A673 (cell line): Measurements from ENCODE around the gene LEP. TPM values are rescaled to one million over a fixed set of nuclear protein-coding genes. Genes with fewer than 3 reads are reported as not detected.

ENCODE experiments used
- BruUV-seq: library from RNA; stranded (reverse); fragments of 400-500 nt; replicated peaks from 2 replicates; lab custom pipeline; 2021; lab: Mats Ljungman, UMichigan
- CTCF ChIA-PET: fragments of 300-600 bp; sonication (Branson Sonifier 250); formaldehyde crosslinking; loops from one replicate; lab custom pipeline; 2022; ENCODE audit warnings: antibody characterized with exemption; lab: Charles Lee
- POLR2A ChIA-PET: fragments of 300-600 bp; sonication (Branson Sonifier 250); formaldehyde crosslinking; loops from one replicate; lab custom pipeline; 2022; ENCODE audit warnings: antibody characterized with exemption; ENCODE audit not compliant: low non-redundant PET; lab: Charles Lee
- DNase-seq: peaks from one replicate; pipeline ENCODE4 v3.0.0-alpha.2; 2015; ENCODE audit warnings: low spot score
- H3K27ac ChIP-seq: fragments of 200-600 bp; sonication (generic); 2 replicates; pipeline ENCODE4 v1.5.1; 2016; ENCODE audit warnings: mixed run types, low read depth, mild to moderate bottlenecking, mixed read lengths, antibody characterized with exemption, low read length; ENCODE audit not compliant: poor library complexity, severe bottlenecking
- H3K27me3 ChIP-seq: fragments of 200-600 bp; sonication (generic); replicated peaks from 2 replicates; pipeline ENCODE4 v1.6.1; 2017; ENCODE audit warnings: mixed run types, low read depth, mild to moderate bottlenecking, mixed read lengths, antibody characterized with exemption, low read length; ENCODE audit not compliant: insufficient read depth, poor library complexity
- H3K36me3 ChIP-seq: fragments of 200-600 bp; sonication (generic); 2 replicates; pipeline ENCODE4 v1.6.1; 2016; ENCODE audit warnings: mixed run types, mild to moderate bottlenecking, mixed read lengths, antibody characterized with exemption, low read length; ENCODE audit not compliant: insufficient read depth, poor library complexity, severe bottlenecking
- H3K4me1 ChIP-seq: fragments of 200-600 bp; sonication (generic); 2 replicates; pipeline ENCODE4 v1.6.1; 2017; ENCODE audit warnings: mixed run types, mild to moderate bottlenecking, mixed read lengths, antibody characterized with exemption, low read length; ENCODE audit not compliant: insufficient read depth, poor library complexity, severe bottlenecking
- H3K4me3 ChIP-seq: fragments of 200-600 bp; sonication (generic); 2 replicates; pipeline ENCODE4 v1.5.1; 2016; ENCODE audit warnings: low read depth, mixed run types, mild to moderate bottlenecking, mixed read lengths, low read length; ENCODE audit not compliant: poor library complexity, severe bottlenecking
- H3K9me3 ChIP-seq: fragments of 200-600 bp; sonication (generic); 2 replicates; pipeline ENCODE4 v1.6.1; 2016; ENCODE audit warnings: mixed run types, low read depth, mild to moderate bottlenecking, mixed read lengths, antibody characterized with exemption, low read length; ENCODE audit not compliant: poor library complexity, severe bottlenecking
- CTCF ChIP-seq: fragments of 300-800, 200-600 bp; sonication (generic); conservative IDR thresholded peaks from 2 replicates; pipeline ENCODE4 v1.5.1; 2017; ENCODE audit warnings: low read depth, mild to moderate bottlenecking, antibody characterized with exemption, low read length, moderate library complexity, mixed read lengths
- EZH2 ChIP-seq: fragments of 200-600 bp; sonication (generic); IDR thresholded peaks from 2 replicates; pipeline ENCODE4 v1.6.1; 2017; ENCODE audit warnings: borderline replicate concordance, low read depth, mild to moderate bottlenecking, mixed read lengths, antibody characterized with exemption, low read length; ENCODE audit not compliant: poor library complexity, severe bottlenecking
- intact Hi-C: fragments of 100-400 bp; cut with micrococcal nuclease; formaldehyde crosslinking; loops from one replicate; pipeline ENCODE4 v1.10.0; 2022; ENCODE audit not compliant: unreplicated experiment
- total RNA-seq: library from RNA; stranded (reverse); gene quantifications from 2 replicates; pipeline ENCODE4 v1.2.3, GENCODE V29; 2021

Gene LEP
- total RNA-seq, 1 experiment from 2014 or later = not detected

GRCh38 chr7:128217967-128218652, 23.0 kb upstream of the LEP start:
- Histone ChIP-seq H3K4me1 (no peaks in the 10 kb centered on the region), H3K36me3 (no peaks in the 10 kb centered on the region), H3K9me3 (no peaks in the 10 kb centered on the region), H3K4me3 (no peak overlapping the region), H3K27ac (no peak overlapping the region), H3K27me3 (peaks cover 14% of the 10 kb centered on the region)
- CTCF ChIA-PET = no interaction called here
- POLR2A ChIA-PET = no interaction called here
- BruUV-seq = no TSS peak
- intact Hi-C loops = no loop called here
- DNase-seq = peak; percentile 30
- TF ChIP-seq CTCF (peak; percentile 49), EZH2 (no peak)

DNA sequence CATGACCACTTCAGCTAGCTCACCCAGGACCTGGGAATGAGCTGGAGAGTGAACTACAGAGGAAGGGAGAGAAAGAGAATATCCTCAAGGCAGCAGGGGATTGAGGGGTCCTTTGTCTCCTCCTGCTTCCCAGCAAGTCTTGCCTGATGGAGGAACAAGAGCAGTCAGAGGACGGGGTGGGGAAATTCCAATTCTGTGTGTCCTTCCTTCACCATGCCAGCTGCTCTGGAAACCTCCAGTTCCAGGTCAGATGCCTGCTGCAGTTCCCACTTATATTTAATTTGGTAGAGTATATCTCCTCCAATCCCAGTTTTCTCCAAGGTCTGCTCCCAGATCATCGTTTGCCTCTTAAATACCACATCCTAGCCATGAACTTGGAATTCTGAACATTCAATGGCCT, 21.4 kb upstream of the LEP start:
- intact Hi-C loops = no loop called here
- H3K9me3 ChIP-seq = no peaks in the 10 kb centered on the region
- no peaks in the 10 kb centered on the region for H3K4me1 ChIP-seq
- H3K4me3 ChIP-seq = no peak overlapping the region
- ChIA-PET CTCF (no interaction called here), POLR2A (no interaction called here)
- H3K27ac ChIP-seq = no peak overlapping the region
- no peaks in the 10 kb centered on the region for H3K36me3 ChIP-seq
- no TSS peak for BruUV-seq
- peaks cover 14% of the 10 kb centered on the region for H3K27me3 ChIP-seq
- DNase-seq = no peak
- TF ChIP-seq CTCF = no peak
- TF ChIP-seq EZH2 = no peak

DNA sequence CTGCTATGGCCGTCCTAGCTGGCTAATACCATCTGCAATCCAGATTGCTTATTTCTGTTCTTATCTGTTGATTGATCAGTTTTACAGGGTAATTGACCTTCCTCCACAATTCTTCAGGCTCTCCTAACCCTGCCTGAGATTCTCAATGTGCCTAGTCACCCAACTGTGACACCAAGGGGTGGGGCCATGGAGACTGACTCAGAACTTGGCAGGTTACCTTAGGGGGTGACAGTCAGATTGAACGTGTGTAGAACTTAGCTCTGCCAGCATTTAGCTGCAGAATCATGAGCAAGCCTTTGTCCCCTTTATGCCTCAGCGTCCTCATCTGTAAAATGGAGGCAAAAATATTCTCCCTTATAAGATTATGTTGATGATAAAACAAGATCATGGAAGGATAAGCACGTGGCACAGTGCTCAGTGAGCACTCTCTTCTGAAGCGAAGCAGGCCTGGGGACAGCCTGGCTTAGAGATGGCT, 19.1 kb upstream of the LEP start:
- POLR2A ChIA-PET = no interaction called here
- no peak overlapping the region for H3K4me3 ChIP-seq
- DNase-seq = no peak
- CTCF ChIA-PET = interaction anchor here (1.6 kb wide), 1 partner anchor 12 kb away, joined by 5 read pairs; no protein-coding TSS in a partner anchor
- intact Hi-C loops = no loop called here
- H3K27ac ChIP-seq = no peak overlapping the region
- no peak for TF ChIP-seq CTCF
- no peak for TF ChIP-seq EZH2
- no peaks in the 10 kb centered on the region for H3K4me1 ChIP-seq
- H3K27me3 ChIP-seq = peaks cover 14% of the 10 kb centered on the region
- BruUV-seq = no TSS peak
- no peaks in the 10 kb centered on the region for H3K9me3 ChIP-seq
- no peaks in the 10 kb centered on the region for H3K36me3 ChIP-seq
